Fibroblast of the aortic adventitia (primary cell): ENCODE results near the gene CD7. TPM values are rescaled to one million over a fixed set of nuclear protein-coding genes. Genes with fewer than 3 reads are reported as not detected.

Experiments
- DNase-seq: peaks from one replicate; pipeline ENCODE4 v3.0.0-alpha.2; 2010; ENCODE audit warnings: low read depth
- H3K4me3 ChIP-seq: 2 replicates; pipeline ENCODE4 v1.5.1; 2011; ENCODE audit warnings: low read depth, mild to moderate bottlenecking, control low read depth, low read length, moderate library complexity
- total RNA-seq: library from RNA; depleted of rRNA; stranded (reverse); fragments of >200 nt; gene quantifications from 2 replicates; pipeline ENCODE4 v1.2.3, GENCODE V29; 2012; ENCODE audit warnings: low replicate concordance
- TF ChIP-seq, protein P1 (sequence below): IDR thresholded peaks from 2 replicates; pipeline ENCODE4 v1.5.1; 2011; ENCODE audit warnings: mild to moderate bottlenecking, low read length, control low read depth, inconsistent platforms; ENCODE audit not compliant: insufficient read depth

Gene CD7
- total RNA-seq, 1 donor: not detected

DNA sequence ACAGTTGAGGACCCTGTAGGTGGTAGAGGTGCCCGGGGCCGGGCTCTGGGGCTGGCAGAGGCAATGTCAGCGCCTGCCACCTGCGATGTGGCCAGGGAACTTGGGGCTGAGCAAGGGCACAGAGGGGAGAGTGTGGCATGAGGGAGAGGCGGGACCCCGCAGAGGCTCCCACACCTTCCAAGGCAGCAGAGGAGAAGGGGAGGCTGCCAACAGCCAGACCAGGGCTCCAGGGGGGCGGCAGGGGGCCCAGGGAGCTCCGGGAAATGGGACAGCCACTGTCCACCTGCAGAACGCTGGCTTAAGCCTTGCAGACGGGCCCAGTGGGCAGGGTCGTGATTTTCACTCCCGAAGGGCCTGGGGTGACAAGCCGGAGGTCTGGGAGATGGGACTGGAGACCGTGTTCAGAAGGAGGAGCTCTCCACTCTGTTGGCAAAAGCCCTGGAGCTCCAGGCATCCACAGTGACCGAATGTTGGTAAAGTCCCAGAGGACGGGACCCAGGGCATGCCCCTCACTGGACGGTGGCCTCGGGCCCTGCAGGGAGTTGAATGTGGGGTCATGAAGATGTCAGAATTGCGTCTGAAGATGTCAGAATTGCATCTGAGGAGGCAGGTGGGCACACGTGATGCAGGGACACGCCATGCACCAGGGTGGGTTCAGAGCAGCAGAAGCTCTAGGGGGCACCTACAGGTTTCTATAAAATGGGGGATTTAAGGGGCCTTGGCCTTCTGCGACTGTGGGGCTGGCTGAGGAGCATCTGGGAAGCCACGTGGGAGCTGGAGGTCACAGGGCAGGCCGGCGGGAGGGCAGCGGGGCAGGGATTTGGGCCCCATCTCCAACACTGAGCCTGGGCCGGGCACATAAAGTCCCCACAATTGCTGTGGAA lies 18.6 kb downstream of the CD7 start:
- H3K4me3 ChIP-seq: peak overlapping the region; percentile 61
- TF ChIP-seq, protein P1, sequence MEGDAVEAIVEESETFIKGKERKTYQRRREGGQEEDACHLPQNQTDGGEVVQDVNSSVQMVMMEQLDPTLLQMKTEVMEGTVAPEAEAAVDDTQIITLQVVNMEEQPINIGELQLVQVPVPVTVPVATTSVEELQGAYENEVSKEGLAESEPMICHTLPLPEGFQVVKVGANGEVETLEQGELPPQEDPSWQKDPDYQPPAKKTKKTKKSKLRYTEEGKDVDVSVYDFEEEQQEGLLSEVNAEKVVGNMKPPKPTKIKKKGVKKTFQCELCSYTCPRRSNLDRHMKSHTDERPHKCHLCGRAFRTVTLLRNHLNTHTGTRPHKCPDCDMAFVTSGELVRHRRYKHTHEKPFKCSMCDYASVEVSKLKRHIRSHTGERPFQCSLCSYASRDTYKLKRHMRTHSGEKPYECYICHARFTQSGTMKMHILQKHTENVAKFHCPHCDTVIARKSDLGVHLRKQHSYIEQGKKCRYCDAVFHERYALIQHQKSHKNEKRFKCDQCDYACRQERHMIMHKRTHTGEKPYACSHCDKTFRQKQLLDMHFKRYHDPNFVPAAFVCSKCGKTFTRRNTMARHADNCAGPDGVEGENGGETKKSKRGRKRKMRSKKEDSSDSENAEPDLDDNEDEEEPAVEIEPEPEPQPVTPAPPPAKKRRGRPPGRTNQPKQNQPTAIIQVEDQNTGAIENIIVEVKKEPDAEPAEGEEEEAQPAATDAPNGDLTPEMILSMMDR: no peak
- no peak for DNase-seq

DNA sequence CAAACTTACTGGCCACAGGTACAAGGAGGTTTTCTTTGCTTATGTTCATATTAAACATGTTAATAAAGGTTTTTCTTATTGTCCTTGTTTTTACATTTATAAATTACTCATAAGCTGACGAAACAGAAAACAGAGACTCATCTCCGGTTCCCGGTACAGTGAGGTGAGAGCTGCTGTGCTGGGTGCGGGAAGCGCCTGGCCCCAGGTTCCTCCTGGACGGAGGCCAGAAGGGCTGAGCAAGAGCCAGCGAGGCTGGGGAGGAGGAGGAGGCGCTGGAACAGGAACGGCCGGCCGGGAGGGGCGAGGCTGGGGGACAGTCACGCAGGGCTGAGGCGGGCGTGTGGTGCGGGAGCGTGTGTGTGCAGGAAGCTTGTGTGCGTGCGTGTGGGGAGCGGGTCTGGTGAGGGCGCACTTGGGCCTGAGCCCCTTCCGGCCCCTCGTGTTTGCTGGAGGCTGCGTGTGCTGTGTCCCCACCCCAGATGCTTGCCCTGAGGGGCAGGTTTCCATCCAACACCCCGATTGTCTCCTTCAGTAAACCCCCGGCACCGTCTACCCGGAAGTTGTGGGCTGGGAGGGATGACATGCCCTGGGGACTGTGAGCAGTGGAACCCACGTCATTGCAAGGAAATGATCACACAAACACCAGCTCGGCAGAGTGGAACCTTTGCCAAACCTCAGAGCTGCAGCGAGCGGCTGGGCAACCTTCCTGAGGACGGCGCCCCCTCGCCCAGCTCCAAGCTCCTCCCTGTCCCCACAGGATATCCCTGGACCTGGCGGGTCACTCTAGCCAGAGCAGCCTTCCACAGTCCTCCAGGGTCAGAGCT lies 19.5 kb downstream of the CD7 start:
- TF ChIP-seq, protein P1: no peak
- peak overlapping the region; percentile 61 for H3K4me3 ChIP-seq
- DNase-seq: peak; percentile 94

DNA sequence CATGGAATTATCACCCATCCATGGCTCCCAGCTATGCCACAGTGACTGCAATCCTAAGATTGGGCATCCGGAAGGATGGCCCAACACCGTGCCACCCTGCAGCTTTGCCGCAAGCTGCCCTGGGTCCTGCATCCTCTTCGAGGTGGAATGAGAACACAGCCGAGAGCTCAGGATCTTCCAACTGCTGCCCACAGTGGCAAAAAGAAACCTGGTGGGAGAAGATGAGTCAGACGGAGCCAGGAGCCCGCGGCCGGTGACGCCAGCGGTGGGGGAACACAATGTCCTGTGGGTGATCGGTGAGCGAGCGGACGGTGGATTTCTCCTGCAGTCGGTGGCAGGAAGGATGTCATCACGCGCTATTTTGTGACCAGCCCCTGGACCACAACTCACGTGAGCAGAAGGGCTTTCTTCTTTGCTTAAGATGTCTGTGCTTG lies 20.1 kb downstream of the CD7 start:
- peak overlapping the region; percentile 61 for H3K4me3 ChIP-seq
- DNase-seq: peak; percentile 56
- TF ChIP-seq, protein P1: no peak

DNA sequence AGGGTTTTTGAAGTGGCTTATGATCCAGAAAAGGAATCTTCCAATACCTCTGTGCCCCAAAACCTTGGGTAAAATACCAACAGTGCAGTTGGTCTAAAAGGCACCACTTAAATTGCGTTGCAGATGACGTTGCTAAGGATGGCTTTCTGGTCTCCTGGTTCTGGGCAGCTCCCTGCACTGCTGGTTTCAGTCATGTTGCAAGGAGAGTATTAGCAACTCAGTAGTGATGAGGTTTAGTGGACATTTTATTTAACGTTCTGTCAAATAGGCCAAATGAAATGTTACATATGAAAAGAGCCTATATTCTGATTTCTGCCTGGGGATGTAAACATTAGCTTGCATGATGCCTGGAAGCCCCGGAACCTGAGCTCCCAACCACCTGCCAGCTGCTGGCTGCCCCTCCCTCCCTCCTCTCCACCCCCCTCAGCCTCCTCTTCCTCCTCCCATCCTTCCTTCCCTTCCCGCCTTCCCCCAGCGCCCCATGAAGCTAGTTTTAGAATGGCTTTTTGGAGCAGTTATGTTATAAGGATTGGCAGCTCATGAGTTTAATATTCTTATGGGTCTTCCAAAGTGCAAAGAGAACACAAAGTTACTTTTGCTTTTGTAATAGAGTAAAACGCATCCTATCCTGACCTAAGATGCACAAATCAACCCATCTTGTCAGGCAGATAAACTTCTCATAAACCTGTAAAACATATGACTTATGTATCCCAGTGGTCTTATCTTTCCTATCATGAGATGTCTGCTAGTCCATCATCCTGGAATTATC lies 20.7 kb downstream of the CD7 start:
- H3K4me3 ChIP-seq: peak overlapping the region; percentile 61
- no peak for DNase-seq
- TF ChIP-seq, protein P1: no peak

DNA sequence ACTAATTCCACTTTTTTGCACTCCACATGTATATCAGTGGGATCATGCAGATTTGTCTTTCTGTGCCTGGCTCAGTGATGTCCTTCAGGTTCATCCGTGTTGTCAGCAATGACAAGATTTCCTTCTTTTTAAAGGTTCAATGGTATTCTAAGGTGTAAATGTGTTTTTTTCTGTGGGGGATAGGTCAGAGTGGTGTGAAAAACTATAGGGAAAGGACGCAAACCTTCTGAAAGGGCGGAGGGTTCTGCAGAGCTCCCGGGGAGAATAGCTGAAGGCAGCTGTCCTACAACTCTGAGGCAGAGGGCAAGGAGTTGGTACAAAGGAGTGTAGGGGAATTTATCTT lies 22.0 kb downstream of the CD7 start:
- DNase-seq: no peak
- no peak overlapping the region for H3K4me3 ChIP-seq
- TF ChIP-seq, protein P1: no peak

DNA sequence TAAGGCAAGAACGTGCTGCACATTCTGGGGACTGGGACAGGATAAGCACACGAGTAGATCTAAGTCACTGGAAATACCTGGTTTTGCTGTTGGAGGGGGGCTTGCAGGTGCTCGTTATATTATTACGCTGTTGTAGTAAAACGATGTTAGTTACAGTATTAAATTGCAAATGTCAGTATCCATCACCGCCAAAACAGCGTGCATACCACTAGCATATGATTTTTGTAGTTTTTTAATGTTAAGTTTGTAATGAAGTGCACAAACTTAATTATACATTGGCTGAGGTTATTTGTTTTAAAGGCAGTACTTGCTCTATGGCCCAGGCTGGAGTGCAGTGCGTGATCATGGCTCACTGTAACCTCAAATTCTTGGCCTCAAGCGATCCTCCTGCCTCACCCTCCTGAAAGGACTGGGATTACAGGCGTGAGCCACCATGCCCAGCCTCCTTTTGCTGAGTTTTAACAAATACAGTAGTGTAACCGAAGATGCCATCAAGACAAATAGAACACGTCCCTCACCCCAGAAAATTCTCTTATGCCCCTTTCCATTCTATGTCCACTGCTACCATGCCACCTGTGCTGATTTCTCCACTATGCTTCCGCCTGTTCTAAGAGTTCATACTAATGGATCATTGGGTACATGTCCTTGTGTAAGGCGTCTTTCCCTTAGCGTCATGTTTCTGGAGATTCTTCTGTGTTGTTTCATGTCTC lies 23.2 kb downstream of the CD7 start:
- DNase-seq: no peak
- peak overlapping the region; percentile 58 for H3K4me3 ChIP-seq
- TF ChIP-seq, protein P1: no peak
